SHP77 treated with DMSO at 0.1 percent for 48 hours (cell line): Measurements from ENCODE around the gene INSIG1.

Experiments used
- DNase-seq: peaks from one replicate; lab custom pipeline; 2025; lab: John Stamatoyannopoulos, UW

The INSIG1 gene

GRCh38 chr7:155266440-155266839, 31.2 kb upstream of the INSIG1 start:
- DNase-seq, result no peak

GRCh38 chr7:155267023-155267422, 30.7 kb upstream of the INSIG1 start:
- DNase-seq, result no peak

- DNase-seq, result no peak
These were observed 30.2 kb upstream of the INSIG1 start for GRCh38 chr7:155267436-155267835.

GRCh38 chr7:155268211-155268610, 29.5 kb upstream of the INSIG1 start:
- DNase-seq, result no peak

- no peak for DNase-seq
These were observed 28.6 kb upstream of the INSIG1 start for GRCh38 chr7:155268921-155269650.

GRCh38 chr7:155269766-155270585, 27.7 kb upstream of the INSIG1 start:
- no peak for DNase-seq

GRCh38 chr7:155270861-155271260, 26.8 kb upstream of the INSIG1 start:
- DNase-seq, result no peak

GRCh38 chr7:155274633-155275355, 22.9 kb upstream of the INSIG1 start:
- DNase-seq, result no peak

- no peak for DNase-seq
These were observed 21.5 kb upstream of the INSIG1 start for GRCh38 chr7:155276042-155276799.

GRCh38 chr7:155276800-155277375, 20.8 kb upstream of the INSIG1 start:
- no peak for DNase-seq

- no peak for DNase-seq
These were observed 20.2 kb upstream of the INSIG1 start for GRCh38 chr7:155277385-155277994.

- no peak for DNase-seq
These were observed 18.8 kb upstream of the INSIG1 start for GRCh38 chr7:155278921-155279320.

GRCh38 chr7:155279787-155280445, 17.8 kb upstream of the INSIG1 start:
- no peak for DNase-seq

- DNase-seq, result no peak
These were observed 17.0 kb upstream of the INSIG1 start for GRCh38 chr7:155280446-155281397.

GRCh38 chr7:155281398-155281969, 16.2 kb upstream of the INSIG1 start:
- DNase-seq, result no peak

GRCh38 chr7:155282671-155283070, 15.0 kb upstream of the INSIG1 start:
- no peak for DNase-seq

GRCh38 chr7:155283565-155284194, 14.0 kb upstream of the INSIG1 start:
- DNase-seq, result no peak

GRCh38 chr7:155284496-155285274, 13.0 kb upstream of the INSIG1 start:
- DNase-seq, result no peak
